GM19023 (cell line): Measurements from ENCODE around the gene SLC2A14.
"Not testable (repeated sequence)": the region's sequence is repeated elsewhere in the genome, so short reads cannot be mapped to it uniquely, and the experiment has no call there.

ENCODE experiments used
- ATAC-seq: cut with Tn5 transposase; IDR thresholded peaks from one replicate; pipeline ENCODE4 v1.9.1; 2021; ENCODE audit warnings: mild to moderate bottlenecking, moderate library complexity; ENCODE audit not compliant: unreplicated experiment

SLC2A14 gene

GRCh38 chr12:7872566-7873319, at the start of gene SLC2A14:
Gene SLC2A14 (minus strand): TSS chr12:7872915. CDS start chr12:7869880, 3,035 bp downstream.
- no peak for ATAC-seq

GRCh38 chr12:7921181-7921580, 48.5 kb upstream of the SLC2A14 start:
- not testable (repeated sequence) for ATAC-seq

- not testable (repeated sequence) for ATAC-seq
Observed at GRCh38 chr12:7918268-7918590, 45.5 kb upstream of the SLC2A14 start.

DNA sequence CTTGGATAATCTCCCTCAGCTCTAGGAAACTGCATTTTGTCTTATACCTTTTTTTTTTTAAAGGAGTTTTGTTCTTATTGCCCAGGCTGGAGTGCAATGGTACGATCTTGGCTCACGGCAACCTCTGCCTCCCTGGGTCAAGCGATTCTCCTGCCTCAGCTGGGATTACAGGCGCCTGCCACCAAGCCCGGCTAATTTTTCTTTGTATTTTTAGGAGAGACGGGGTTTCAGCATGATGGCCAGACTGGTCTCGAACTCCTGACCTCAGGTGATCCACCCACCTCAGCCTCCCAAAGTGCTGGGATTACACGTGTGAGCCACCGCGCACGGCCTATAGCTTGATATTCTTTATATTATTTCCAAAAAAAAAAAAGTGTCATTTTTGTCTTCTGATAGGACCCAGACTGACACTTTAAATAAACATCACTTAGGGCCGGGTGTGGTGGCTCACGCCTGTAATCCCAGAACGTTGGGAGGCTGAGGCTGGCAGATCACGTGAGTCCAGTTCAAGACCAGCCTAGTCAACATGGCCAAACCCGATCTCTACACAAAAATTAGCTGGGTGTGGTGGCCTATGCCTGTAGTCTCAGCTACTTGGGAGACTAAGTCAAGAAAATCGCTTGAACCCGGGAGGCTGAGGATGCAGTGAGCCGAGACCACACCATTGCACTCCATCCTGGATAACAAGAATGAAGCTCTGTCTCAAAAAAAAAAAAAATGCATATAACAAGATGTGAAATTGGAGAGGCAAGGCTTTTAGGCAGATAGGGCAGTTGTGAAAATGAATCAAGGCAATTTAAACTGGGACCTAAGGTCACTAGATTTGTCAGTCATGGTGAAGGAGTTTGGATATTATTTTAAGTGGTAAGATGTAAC, 44.9 kb upstream of the SLC2A14 start:
- ATAC-seq: no peak

DNA sequence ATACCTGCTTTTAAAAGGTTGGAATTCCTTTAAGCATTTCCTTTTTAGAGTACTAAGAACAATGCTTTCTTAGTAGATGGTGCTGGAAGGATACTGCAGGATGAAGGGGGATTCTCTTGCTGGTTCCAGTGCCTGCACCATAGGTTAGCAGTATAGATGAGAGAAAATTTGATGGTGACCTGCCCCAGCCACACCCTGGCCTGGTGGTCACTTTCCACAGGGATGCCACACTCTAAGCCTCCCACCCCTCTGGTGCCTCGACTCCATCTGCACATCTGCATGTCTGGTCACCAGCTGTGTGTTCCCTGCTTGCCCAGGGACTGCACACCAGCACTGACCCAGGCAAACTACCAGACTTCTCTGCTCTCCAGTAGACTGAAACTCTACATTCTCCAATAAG, 44.2 kb upstream of the SLC2A14 start:
- no peak for ATAC-seq

GRCh38 chr12:7915661-7916403, 43.1 kb upstream of the SLC2A14 start:
- ATAC-seq: no peak

DNA sequence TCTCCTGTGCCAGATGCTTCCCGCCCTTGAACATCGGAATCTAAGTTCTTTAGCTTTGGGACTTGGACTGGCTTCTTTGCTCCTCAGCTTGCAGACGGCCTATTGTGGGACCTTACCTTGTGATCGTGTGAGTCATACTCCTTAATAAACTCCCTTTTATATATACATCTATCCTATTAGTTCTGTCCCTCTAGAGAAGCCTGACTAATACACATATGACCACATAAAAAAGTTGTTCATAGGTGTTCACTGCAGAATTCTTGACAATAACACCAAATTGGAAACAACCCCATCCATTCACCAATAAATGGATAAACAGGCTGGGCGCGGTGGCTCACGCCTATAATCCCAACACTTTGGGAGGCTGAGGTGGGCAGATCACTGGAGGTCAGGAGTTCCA, 37.4 kb upstream of the SLC2A14 start:
- not testable (repeated sequence) for ATAC-seq

GRCh38 chr12:7907009-7907408, 34.3 kb upstream of the SLC2A14 start:
- no peak for ATAC-seq

GRCh38 chr12:7906303-7906702, 33.6 kb upstream of the SLC2A14 start:
- ATAC-seq: not testable (repeated sequence)

- ATAC-seq: not testable (repeated sequence)
Observed at GRCh38 chr12:7905600-7906125, 32.9 kb upstream of the SLC2A14 start.

- ATAC-seq: no peak
Observed at GRCh38 chr12:7905071-7905470, 32.4 kb upstream of the SLC2A14 start.

DNA sequence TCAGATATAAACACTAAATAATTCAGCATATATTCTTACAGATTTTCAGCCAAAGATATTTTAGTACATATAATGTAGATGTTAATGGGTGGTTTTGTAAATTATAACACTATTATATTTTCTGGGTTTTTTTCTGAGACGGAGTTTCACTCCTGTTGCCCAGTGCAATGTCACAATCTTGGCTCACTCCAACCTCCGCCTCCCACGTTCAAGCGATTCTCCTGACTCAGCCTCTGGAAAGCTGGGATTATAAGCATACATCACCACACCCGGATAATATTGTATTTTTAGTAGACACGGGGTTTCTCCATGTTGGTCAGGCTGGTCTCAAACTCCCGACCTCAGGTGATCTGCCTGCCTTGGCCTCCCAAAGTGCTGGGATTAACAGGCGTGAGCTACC, 29.7 kb upstream of the SLC2A14 start:
- not testable (repeated sequence) for ATAC-seq

DNA sequence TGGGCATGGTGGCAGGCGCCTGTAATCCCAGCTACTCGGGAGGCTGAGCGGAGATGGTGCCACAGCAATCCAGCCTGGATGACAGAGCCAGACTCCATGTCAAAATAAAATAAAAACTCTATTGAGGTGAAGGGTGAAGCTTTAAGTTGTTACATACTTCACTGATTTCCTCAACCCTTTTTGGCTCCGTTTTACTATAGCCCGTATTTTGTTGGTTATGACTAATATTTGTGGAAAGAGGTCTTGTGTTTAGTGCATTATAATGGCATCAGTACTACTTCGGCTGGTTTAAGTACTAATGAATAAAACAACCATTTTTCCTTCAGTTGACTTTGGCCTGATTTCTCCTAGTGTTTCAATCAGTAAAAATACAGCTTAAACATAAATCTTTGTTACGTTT, 27.0 kb upstream of the SLC2A14 start:
- ATAC-seq: no peak

GRCh38 chr12:7896726-7897125, 24.0 kb upstream of the SLC2A14 start:
- ATAC-seq: not testable (repeated sequence)

DNA sequence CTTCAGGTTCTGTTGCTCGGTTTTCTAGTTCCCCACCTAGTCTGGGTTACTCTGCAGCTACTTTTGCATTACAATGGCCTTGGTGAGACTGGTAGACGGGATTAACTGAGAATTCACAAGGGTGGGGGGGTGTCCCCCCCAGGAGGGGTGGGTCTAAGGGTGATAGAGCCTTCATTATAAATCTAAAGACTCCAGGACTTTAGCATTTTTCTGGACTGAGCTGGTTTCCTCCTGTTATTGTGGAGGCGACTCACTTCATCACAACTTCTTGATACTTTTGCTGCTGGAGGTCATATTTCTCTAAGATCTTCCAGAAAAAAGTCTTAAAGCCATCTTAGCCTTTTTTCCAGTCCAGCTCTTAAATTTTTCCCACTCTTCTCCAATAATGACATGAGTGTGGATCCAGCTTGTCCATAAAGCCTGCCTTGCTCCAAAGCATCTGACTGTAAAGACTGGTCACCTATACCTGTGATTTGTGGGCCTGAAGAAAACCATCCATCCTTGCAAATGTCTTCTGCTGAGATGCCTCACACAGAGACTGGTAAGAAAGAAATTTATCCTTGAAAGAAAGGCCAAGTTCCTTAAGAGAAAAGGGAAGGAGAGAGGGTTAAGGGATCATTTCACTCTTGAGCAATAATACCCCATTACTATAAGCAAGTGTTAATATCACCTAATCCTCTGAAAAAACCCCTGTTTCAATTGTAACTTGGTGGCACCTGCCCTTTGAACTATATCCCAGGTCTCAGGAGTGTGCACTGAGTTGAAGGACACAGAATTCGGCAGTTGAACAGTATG, 19.7 kb upstream of the SLC2A14 start:
- ATAC-seq: no peak

DNA sequence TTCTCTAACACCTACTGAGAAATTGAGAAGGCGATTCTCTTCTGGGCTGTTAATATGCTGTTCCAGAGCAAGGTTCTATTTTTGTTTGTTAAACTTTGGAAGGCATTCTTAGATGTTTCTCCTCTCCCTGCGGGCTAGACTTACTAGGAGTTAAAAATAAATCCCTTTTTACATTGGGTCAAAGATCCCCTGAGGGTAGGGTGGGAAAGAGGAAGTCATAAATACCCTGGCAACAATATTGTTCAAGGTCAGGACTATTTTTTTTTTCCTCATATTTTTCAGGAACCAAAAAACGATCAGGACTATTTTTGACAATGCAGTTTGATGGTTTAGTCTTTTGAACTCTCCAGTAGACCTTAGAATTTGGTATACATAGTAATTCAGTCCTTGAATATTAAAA, 12.0 kb upstream of the SLC2A14 start:
- ATAC-seq: no peak

DNA sequence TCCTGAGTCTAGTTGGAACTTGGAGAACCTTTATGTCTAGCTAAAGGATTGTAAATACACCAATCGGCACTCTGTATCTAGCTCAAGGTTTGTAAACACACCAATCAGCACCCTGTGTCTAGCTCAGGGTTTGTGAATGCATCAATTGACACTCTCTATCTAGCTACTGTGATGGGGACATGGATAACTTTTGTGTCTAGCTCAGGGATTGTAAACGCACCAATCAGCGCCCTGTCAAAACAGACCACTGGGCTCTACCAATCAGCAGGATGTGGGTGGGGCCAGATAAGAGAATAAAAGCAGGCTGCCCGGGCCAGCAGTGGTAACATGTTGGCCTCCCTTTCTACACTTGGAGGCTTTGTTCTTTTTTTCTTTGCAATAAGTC, 9.0 kb upstream of the SLC2A14 start:
- not testable (repeated sequence) for ATAC-seq

GRCh38 chr12:7880952-7881735, 8.4 kb upstream of the SLC2A14 start:
- not testable (repeated sequence) for ATAC-seq

DNA sequence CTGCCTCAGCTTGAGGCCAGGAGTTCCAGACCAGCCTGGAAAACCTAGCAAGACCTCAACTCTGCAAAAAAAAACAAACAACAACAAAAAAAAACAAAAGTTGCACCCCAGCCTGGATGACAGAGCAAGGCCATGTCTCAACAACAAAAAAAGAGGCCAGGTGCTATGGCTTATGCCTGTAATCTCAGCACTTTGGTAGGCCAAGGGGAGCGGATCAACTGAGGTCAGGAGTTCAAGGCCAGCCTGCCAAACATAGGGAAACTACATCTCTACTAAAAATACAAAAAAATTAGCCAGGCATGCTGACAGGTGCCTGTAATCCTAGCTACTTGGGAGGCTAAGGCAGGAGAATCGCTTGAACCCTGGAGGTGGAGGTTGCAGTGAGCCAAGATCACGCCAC, 6.5 kb upstream of the SLC2A14 start:
- ATAC-seq: no peak

DNA sequence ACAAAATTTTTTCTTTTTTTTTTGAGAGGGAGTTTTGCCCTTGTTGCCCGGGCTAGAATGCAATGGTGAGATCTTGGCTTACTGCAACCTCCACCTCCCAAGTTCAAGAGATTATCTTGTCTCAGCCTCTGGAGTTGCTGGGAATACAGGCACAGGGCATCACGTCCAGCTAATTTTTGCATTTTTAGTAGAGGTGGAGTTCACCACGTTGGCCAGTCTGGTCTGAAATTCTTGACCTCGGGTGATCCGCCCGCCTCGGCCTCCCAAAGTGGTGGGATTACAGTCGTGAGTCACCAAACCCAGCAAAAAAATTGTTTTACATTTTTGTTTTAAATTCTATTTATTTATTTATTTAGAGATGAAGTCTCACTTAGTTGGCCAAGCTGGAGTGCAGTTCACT, 4.7 kb upstream of the SLC2A14 start:
- no peak for ATAC-seq
